HG03108 (cell line): Measurements from ENCODE around the gene PNMA1.

Source experiments
- ATAC-seq: cut with Tn5 transposase; IDR thresholded peaks from one replicate; pipeline ENCODE4 v1.9.1; 2021; ENCODE audit warnings: moderate library complexity; ENCODE audit not compliant: unreplicated experiment

PNMA1 gene

GRCh38 chr14:73751157-73751691 is 37.0 kb upstream of the PNMA1 start:
- no peak for ATAC-seq

DNA sequence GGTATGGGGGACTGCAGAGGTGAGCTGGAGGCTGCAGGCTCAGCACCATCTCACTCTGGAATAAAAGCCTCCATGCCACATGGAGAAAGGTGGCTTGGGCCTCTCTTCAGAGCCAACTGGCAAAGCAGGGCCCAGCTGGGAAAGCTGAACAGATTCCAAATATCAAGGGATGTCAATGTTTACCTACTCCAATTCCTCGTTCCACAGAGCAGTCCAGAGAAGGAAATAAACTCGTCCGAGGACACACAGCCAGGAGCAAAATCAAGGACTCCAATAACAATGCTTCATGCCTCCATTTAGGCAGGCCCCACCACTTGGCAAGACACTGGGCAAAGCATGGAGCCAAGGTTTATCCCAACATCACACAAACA is 36.3 kb upstream of the PNMA1 start:
- ATAC-seq = no peak

GRCh38 chr14:73749706-73750530 is 35.7 kb upstream of the PNMA1 start:
- no peak for ATAC-seq

DNA sequence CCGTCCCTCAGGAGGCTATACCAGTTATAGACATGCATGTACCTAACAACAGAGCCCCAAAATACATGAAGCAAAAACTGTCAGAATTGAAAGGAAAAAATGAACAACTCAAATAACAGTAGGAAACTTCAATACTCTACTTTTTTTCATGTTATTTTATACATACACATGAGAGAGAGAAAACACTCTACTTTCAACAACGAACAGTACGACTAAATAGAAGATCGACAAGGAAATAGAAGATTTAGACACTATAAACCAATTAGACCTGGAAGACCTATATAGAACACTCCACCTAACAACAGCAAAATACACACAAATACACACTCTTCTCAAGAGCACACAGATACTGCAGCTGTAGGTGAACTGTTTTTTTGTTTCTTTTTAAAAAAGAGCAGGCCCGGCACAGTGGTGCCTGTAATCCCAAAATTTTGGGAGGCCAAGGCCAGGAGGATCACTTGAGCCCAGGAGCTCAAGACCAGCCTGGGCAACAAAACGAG is 34.7 kb upstream of the PNMA1 start:
- ATAC-seq = no peak

- ATAC-seq = no peak
Measured at GRCh38 chr14:73747379-73748211, 33.4 kb upstream of the PNMA1 start.

DNA sequence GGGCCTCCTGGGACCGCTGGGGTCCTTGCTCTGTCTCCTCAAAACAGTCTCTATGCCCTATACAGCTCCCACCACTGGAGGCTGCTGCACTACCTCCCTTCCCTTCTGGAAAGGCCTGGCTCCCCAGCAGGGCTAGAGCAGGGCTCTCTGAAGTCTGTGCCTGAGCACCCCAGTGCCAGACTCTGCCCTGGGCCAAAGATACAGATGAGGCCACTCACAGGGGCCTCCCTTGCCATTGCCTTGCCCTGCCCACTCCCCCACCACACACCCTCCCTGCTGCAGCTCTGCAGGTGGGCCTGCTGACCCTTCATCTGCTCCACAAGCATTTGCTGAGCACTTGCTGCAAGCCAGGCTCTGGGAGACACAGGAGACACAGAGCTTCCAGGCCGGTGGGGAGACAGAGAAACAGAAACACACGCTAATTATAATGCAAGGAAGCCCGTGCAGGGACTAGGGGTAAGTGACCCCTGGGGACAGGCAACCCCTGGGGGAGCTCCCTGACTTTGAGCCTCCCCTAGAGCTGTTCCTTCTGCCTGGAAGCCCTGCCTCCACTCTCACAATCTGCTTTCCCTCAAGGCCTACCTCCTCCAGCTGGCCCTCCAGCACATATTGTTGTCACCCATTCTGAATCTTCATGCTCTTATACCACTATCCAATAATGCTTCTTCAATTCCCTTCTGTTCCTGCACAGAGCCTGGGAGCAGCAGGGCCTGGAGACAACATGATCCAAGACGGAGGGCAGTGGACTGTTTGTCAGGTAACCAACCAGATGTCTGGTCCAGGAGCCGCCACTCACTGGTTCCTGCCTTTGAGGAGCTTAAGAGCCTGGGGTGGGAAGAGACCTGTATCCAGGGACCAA is 32.6 kb upstream of the PNMA1 start:
- no peak for ATAC-seq

DNA sequence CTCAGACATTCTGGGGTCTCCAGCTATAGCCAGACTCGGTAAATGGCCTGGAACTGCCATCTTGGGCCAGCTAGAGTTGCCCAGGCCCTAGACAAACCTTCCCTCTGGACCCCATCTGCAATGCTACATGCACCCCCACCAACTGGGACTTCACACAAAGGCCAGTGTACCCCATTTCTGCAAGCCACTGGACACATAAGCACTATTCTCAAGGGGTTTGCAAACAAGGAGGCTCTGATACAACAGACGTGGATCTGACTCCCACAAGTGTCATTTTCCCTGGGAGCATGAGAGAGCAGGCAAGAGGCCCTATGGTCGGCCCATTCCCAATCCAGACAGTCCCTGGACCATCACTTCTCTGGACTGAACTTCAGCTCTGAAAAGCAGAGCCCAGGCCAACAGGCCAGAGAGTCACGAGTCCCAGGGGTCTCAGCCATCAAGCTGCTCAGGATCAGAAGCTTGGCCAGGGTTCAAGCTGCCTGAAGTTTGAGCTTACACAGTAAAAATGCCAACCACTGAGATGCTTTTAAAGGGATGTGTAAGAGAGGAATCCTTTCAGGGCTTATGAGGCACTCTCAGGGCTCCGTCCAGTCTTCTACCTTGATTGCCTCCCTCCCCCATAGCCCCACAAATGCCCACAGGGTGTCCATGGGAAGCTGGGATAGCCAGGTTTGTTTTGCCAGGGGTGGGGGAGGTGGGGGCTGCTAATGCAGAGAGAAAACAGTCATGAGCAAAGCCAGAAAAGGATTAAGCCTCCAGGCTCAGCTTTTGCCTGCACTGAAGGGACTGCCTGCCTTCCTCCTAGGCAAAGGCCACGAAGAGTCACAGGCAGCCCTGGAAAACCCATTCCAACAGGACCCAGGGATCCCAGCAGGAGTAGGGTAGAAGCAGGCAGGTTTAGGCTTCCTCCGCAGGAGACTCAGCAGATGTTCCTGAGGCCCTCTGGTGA is 31.7 kb upstream of the PNMA1 start:
- no peak for ATAC-seq

DNA sequence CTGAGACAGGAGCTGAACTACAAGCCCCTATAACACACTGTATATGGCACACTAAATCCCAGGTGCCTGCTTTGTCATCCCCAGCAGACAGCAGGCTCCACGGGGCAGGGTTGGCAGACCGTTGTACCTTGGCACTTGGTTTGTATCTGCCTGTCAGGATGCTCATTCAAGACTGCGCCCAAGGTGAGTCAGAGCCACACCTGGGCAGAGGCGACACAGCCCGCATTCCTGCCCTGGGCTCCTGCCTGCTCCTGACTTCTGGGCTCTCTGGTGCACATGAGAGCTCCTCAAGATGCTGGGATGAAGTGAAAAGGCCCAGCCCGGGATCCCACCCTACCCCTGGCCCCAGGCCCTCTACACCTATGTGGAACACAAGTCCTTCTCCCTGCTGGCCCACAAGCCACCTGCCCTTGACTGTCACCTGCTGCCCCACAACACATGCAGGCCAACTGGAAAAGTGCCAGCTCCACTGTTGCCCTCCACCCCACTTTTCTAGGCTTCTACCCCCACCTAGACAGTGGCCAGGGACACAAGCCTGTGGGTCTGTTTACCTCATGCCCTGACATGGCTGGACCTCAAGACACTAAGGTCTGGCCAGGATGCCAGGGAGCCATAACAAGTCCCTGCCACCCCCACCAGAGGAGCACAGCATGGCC is 30.8 kb upstream of the PNMA1 start:
- ATAC-seq = no peak

DNA sequence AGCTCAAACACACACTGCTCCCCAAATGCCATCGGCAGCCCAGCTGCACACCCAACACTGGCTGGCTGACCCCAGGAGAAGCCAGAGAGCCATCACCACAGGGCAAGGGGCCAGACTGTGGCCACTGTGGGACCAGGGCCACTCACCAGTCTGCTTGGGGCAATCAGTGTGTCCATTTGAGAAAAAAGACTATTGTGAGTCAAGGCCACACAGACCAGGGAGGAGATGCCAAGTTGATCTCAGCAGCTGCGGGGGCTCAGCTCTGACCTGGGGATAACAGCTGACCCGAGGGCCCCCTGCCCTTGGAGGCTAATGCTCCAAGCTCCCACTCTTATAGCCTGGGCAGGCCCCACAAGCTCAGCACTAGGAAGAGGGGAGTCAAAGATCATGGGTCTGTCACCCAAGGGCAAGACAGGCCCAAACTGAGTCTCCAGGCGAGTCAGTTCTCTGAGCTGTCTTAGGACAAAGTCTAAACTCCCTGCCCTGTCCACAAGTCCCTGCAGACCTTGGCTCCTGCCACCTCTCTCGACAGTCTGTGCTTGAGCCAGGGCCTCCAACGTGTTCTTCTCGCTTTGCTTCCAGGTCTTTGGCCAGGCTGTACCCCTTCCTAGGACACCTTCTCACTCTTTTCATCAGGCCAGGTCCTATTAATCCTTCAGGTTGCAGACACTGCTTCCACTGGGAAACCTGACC is 30.1 kb upstream of the PNMA1 start:
- no peak for ATAC-seq

GRCh38 chr14:73743431-73743931 is 29.3 kb upstream of the PNMA1 start:
- ATAC-seq = peak; percentile 54

- ATAC-seq = no peak
Measured at GRCh38 chr14:73742520-73743238, 28.5 kb upstream of the PNMA1 start.

DNA sequence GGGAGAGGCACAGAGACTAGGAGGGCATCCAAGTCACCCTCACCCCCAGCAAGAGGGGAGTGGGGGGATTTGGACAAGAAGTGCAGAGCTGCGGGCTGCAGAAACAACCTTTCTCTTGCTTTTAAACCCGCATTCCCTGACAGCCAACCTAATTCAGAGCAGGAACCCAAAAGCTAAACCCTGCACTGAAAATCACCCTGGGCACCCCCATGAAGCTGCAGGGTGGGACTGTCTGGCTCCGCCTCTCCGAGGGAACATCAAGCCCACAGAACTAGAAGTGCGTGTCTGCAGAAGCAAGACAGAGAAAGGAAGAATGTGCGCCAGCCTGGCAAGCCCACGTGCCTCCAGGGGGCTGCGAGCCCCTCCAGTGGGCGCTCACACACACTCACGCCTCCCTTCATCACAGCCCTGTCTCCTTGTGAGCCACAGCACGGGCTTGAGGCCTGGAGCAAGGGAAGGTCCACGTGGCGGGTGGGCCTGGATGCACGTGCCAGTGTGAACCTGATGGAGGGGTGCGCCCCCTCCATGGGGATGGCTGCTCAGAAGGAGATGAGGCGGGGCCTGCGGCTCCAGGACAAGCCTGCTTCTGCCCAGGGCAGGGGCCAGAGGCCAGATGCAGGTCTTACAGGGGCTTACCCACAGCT is 27.8 kb upstream of the PNMA1 start:
- no peak for ATAC-seq

DNA sequence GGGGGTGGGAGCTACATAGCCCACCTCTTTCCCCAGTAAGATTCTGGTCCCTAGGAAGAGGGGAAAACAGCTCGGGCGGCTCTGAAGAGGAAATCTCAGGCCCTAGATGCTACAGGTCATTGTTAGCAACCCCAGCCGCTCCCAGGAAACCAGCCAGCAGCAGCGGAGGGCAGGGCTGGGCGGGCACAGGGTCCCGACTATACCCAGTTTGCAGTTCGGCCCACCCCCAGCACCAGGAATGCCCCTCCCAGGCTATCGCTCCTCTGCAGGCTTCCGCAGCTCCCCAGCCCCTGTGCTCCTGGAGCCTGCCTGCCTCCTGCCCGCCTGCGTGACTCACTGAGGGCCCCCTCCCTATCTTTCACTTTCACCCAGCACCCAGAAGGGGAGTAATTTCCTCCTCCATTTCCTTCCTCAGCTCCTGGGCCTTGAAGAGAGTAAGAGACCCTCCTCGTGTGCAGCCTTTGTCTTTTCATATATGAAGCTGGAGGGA is 27.2 kb upstream of the PNMA1 start:
- no peak for ATAC-seq

GRCh38 chr14:73740618-73741326 is 26.6 kb upstream of the PNMA1 start:
- no peak for ATAC-seq

- ATAC-seq = no peak
Measured at GRCh38 chr14:73739899-73740617, 25.9 kb upstream of the PNMA1 start.
